Brain pericyte (primary cell): ENCODE measurements around the gene NFILZ.

Source experiments
- DNase-seq: peaks from one replicate; pipeline ENCODE4 v3.0.0-alpha.2; 2012; ENCODE audit warnings: low read depth, low spot score

Gene NFILZ, protein sequence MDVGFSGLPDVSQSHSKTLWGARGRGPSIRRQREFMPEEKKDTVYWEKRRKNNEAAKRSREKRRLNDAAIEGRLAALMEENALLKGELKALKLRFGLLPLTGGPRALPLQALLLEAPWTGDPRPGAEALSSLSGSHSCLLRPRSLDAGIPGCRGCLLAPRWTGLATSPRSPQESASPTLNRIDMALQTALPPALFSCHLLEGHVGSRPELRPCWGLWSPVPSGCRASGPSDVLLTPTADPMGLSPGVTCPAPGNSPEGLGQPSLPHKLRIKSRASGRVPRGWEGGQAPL

GRCh38 chr19:8629996-8630683 is at the start of gene NFILZ:
TSS of gene NFILZ (plus strand) at chr19:8630633. CDS start at chr19:8676766, 46,133 bp downstream.
- no peak for DNase-seq

DNA sequence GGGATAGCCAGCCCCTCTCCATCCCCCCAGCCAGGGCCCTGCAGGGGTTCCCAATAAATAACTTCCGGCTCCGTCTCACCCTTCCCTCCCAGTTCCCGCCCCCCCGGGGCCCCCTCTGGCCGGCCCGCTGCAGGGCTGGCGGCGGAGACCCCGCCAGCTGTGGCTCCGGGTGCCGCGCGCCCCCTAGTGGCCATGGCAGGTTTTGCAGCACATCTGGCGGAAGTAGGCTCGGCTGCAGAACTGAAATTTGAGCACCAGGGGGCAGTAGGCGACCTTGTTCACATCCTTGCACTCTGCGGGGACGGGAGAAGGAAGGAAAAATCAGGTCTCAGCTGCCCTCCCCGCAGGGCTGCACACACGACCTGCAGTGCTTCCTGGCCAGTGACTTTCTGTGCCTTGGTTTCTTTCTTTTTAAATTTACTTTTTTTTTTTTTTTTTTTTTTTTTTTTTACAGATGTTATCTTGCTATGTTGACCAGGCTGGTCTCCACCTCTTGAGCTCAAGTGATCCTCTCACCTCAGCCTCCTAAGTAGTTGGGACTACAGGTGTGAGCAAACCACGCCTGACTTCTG is 49.6 kb upstream of the NFILZ start:
- no peak for DNase-seq

GRCh38 chr19:8584965-8585893 is 45.2 kb upstream of the NFILZ start:
- no peak for DNase-seq

DNA sequence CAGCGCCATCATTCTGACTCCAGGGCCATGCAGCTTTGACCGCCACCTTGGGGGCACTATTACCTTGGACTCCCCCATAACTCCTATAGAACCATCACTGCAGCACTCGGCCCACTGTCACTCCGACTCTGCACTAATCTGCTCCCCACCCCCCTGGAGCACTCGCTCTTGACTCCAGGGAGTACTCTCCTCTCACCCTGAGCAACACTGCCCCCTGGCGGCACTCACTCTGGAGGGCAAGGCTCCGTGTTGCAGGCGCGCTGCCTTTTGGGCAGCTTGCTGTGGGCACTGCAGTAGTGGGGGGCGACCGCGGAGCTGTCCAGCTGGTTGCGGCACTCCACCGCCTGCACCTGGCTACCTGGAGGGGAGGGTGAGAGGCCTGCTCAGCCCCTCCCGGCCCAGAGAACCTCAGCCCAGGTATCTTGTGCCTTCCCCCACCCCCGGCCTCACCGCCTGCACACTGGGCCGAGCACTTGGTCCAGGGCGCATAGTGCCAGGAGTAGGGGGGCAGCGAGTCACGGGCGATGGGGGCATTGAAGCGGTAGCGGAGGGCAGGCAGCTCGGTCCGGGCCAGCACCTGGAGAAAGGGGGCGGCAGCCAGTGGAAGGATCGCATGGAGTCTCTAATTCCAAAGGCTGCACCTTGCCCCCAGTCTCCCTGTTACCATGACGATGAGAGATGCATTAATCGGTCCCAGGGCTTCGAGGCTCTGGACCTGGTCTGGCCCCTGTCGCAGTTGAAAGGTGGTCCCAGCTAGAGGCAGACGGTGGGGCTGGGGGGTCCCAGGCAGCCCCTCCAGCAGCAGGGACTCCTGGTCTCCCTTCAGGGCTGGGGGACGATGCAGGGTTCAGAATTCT is 44.3 kb upstream of the NFILZ start:
- no peak for DNase-seq

DNA sequence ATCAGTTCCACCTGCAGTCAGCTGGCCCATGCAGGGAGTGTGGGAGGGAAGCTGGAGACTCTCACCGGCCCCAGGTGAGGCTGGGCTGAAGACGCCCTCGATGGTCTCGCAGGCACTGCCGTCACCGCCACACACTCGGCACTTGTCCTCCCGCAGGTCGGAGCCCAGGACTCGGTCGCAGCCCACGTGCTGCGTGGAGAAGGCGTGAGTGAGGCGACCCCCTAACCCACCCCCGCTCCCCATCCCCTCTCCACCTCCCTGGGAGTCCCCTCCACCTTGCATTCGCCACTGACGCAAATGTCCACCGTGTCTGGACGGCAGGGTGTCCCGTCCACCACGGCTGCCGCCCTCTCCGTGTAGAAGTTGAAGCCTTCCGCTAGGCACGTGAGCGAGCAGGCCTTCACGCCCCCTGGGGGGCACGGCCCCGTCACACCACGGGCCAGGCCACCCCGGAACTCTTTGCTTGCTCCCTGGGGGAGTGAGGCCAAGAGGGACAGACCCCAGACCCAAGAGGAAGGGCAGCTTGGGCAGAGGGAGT is 41.2 kb upstream of the NFILZ start:
- no peak for DNase-seq

GRCh38 chr19:8592231-8593009 is 38.0 kb upstream of the NFILZ start:
- peak; percentile 99 for DNase-seq

- DNase-seq = no peak
These were observed 36.5 kb upstream of the NFILZ start for GRCh38 chr19:8593931-8594330.

DNA sequence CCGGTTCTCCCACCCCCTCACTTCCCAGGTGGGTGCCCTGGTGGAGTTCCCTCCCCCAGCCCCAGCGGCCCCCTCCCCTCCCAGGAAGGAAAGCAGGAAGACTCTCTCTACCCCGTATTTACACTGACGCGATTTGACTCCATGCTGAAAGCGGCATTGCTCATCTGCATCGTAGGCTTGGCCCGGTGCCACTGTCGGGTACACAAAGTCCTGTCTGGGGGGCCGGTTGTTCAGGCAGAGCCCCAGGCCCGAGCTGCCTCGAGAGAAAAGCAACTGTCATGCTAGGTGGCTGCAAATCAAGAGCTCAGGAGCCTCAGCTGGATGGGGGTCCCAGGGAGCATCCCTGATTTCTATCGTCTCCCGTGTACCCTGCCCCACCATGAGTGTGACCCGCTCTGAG is 34.8 kb upstream of the NFILZ start:
- DNase-seq = no peak

DNA sequence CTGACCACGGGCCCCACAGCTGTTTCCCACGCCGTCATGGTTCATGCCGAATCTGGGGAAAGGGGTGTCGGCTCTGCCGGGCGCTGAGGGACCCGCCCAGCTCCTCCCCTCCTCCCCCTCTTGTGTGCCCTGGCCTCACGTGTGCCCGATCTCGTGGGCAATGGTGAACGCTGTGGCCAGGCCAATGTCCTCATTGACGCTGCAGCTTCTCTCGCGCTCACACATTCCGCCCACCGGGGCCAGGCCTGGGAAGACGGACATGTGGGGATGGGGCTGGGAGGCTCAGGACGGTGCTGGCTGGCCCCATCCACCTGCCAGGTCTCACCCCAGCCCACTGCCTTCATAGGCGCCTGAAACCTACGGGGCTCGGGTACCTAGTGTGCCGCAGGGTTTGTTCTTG is 34.3 kb upstream of the NFILZ start:
- DNase-seq = no peak

- DNase-seq = no peak
These were observed 30.4 kb upstream of the NFILZ start for GRCh38 chr19:8600064-8600463.

- DNase-seq = no peak
These were observed 29.6 kb upstream of the NFILZ start for GRCh38 chr19:8600816-8601215.

DNA sequence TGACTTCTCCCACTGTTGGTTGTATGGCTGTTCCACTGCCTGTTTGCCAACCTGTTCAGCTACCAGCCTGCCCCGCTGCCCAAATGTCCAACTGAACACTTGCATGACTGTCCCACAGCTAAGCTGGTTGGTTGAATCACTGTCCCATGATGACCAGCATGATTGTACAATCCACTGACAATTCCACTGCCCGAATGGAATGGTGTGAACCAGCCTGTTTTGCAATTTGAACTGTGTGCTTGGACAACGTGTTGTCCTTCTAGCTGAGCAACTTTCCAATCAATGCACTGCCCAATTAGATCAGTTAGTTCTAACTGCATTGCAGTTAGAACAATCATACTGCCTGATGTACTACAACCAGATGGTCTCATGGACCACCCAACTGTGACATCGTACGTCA is 28.6 kb upstream of the NFILZ start:
- DNase-seq = no peak

GRCh38 chr19:8605514-8605913 is 24.9 kb upstream of the NFILZ start:
- DNase-seq = no peak

DNA sequence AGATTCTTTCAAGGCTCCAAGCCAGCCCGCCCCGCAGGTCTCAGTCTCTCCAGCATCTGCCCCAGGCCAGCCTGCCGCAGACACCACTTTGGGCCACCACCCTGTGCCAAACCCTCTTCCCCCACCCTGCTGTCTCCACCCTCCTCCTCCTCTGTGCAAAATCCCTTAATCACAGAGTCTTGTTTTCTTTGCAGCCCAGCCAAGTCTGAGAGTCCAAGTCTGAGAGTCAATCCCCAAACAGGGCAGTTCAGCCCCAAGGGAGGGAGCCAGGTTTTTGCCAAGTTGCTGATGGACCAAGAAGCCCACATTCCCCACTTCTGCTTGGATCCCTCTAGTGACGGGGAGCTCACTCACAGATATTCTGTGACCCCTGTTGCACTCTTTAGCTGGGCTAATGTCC is 23.0 kb upstream of the NFILZ start:
- no peak for DNase-seq

- DNase-seq = no peak
These were observed 21.5 kb upstream of the NFILZ start for GRCh38 chr19:8608941-8609278.

GRCh38 chr19:8609279-8610040 is 21.0 kb upstream of the NFILZ start:
- DNase-seq = peak; percentile 44

DNA sequence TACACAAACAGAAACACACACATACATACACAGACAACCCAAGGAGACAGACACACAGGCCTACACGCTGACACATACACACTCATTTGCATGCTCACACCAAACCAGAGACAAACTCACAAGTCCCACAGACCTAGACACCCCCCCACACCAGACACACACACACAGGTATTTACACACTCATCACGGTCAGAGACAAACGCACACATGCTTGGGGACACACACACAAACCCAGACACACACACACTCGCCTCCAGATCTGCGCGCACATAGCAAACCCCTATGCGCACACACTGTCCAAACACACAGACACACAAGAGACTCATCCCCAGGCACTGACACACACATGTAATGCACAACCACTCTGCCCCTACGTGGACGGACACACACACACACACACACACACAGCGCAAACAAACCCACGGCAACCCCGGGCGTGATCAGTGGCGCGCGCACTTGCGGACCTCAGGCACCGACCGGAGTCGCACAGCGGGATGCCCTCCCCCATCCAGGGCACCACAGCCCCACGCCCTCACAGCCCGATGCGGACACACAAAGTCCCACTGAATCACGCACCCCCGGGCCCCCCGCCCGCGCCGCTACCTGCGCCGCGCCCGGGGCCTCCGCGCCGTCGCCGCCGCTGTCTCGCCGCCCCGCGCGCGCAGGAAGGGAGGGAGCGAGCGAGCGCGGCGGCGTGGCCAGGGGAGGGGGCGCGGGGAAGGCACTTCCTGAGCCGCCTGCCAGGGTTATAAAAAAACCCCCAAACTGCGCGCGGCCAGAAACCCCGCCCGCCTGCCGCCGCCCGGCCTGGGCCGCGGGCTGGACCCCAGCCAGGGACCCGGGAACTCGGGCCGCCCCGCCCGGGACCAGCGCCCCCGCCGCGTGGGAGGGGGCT is 20.1 kb upstream of the NFILZ start, which contains the start of gene ADAMTS10:
ADAMTS10 (minus strand) TSS at position 675 of the 895 bp plus-strand sequence. CDS start 5,005 bp downstream, outside the sequence.
- DNase-seq = peak; percentile 51

GRCh38 chr19:8610936-8611300 is 19.5 kb upstream of the NFILZ start:
- DNase-seq = no peak
